Fibroblast of the conjunctiva (primary cell): ENCODE data around the gene PLXDC1.
A peak's percentile ranks its signal among the peaks of the same experiment; 100 is the strongest.
"Not testable (repeated sequence)": the region's sequence is repeated elsewhere in the genome, so short reads cannot be mapped to it uniquely, and the experiment has no call there.

Experiments
- DNase-seq: peaks from one replicate; pipeline ENCODE4 v3.0.0-alpha.2; 2010; ENCODE audit warnings: low read depth

Gene PLXDC1

GRCh38 chr17:39181303-39181702 is 29.9 kb upstream of the PLXDC1 start:
- no peak for DNase-seq

DNA sequence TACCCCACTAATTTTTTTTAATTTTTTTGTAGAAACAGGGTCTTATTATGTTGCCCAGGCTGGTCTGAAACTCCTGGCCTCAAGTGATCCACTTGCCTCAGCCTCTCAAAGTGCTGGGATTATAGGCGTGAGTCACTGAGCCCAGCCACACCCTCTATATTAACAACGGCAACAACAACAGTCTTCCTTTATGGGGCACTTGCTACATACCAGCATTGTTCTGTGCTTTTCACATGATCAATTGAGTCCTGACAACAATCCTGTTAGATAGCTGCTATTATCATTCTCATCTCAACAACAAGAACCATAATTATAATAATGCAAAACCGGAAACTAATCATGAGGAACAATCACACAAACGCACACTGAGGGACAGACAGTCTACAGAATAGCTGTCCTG is 27.1 kb upstream of the PLXDC1 start:
- DNase-seq, result no peak

DNA sequence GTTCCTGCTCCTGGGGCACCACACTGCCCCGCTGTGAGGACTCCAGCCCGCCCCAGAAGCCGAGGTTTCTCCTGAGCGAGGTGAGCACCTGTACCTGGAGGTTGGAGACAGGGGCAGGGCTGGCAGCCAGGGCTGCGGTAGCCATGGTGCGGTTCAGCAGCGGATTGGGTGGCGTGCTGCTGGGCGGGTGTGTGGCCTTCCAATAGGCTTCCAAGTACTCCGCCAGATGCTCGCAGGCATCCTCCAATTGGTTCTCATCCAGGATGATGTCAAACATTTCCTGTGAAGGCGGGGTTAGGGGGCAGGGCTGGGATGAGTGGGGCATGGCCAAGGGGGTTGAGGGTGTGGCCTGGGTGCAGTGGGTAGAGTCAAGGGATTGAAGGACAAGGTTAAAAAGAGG is 25.8 kb upstream of the PLXDC1 start:
- DNase-seq, result no peak

GRCh38 chr17:39175695-39176093 is 24.3 kb upstream of the PLXDC1 start:
- DNase-seq, result no peak

GRCh38 chr17:39174920-39175694 is 23.7 kb upstream of the PLXDC1 start:
- peak; percentile 42 for DNase-seq

- DNase-seq, result no peak
These were observed 22.3 kb upstream of the PLXDC1 start for GRCh38 chr17:39173526-39174274.

GRCh38 chr17:39173080-39173479 is 21.6 kb upstream of the PLXDC1 start:
- no peak for DNase-seq

GRCh38 chr17:39171933-39172332 is 20.5 kb upstream of the PLXDC1 start:
- DNase-seq, result no peak

DNA sequence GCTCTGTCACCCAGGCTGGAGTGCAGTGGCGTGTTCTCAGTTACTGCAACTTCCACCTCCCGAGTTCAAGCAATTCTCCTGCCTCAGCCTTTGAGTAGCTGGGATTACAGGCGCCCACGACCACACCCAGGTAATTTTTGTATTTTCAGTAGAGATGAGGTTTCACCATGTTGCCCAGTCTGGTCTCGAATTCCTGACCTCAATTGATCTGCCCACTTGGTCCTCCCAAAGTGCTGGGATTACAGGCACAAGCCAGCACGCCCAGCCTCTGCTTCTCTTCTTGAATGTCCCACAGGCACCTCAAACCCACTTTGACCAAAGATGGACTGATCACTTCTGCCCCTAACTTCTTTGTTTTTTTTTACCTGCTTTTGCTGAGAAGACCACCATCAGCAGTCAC is 19.1 kb upstream of the PLXDC1 start:
- DNase-seq, result no peak

DNA sequence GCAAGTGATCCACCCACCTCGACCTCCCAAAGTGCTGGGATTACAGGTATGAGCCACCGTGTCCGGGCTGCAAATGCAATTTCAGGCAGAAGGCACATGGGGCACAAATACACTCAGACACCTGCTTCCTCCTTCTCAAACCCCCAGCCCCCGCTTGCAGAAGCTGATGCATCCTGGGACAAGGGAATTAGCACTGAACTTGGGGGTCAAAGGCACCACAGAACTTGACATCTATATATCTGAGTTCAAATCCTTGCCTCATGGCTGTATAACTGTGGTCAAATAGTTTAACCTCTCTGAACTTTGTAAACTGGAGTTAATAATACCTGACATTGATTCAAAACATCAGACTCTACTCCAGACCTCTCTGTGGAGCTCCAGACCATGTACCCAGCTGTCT is 18.7 kb upstream of the PLXDC1 start:
- no peak for DNase-seq

DNA sequence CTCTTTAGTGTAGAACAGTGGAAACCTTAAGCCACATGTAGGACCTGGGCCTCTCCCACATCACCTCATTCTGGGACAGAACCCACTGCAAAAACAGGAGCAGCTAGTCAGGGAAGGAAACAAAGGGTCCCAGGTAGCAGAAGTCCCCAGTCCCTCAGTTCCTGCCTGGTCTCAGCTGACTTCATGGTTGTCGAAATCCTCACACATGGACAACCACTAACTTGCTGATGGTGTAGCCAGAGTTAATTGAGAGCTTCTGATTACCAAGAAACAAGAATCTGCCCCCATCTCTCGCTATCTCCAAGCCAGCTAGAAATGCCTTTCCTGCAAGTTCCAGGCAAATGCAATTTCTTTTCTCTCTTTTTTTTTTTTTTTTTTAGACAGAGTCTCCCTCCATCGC is 18.1 kb upstream of the PLXDC1 start:
- DNase-seq, result no peak

GRCh38 chr17:39169101-39169500 is 17.7 kb upstream of the PLXDC1 start:
- no peak for DNase-seq

- not testable (repeated sequence) for DNase-seq
These were observed 17.1 kb upstream of the PLXDC1 start for GRCh38 chr17:39168503-39168902.

GRCh38 chr17:39167476-39167875 is 16.0 kb upstream of the PLXDC1 start:
- no peak for DNase-seq

DNA sequence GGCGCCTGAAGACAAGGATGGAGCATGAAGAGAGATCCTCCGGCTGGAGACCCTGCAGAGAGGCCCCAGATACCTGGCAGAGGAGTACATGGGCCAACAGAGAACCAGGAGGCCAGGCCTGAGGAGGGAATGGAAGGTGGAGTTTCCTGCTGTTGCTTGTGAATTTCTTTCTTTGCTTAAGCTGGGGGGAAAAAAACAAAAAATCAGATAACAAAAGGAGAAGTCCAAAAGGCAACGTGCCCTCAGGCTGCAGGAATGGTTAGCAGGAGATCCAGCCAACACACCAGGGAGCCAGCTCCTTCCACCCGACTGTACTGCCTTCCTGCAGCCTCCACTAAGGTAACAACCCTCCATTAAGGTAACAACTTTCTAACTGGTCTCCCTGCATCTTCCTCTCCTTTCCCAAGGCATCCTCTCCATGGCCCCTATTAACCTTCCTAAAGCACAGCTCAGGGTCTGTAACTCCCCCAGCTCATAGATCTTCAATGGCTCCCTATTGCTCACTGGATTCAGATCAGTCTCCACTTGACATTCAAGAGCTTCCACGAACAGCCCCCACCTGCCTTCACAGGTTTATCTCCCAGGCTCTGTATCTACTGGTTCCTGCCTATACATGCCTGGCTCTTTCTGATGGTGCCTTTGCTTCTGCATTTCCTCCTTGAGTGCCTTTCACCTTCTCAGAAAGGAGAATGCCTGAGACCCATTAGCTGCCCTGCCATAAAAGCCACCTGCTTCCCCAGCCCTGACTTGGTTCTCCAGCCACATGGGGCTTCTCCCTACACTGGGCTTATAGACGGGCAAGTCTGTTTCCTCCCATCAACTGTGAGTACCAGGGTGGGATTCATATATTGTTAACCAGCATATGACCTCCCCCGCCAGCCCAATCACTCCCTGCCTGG is 15.2 kb upstream of the PLXDC1 start:
- no peak for DNase-seq

DNA sequence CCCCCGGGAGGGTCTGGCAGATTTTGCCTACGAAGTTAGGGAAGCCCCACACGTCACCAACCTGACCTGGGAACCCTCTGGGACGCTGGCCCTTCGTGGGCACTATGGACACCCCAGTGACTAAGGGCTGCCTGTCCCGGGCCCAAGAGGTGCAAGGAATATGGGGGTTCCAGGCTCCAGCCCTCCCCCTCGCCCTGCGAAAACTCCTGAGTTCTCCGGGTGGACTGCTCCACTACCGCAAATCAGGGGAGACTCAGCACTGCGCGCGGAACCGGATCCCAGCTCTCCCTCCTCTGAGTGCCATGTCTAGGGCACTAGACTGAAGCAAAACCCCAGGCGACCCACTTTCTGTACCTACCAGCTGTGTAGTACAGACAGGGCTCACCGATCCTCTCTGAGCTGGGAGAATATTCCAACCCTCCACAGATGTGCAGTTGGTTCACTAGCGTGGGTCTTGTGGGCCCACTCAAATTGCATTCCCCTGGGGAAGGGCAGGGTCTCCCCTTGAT is 14.5 kb upstream of the PLXDC1 start, which contains the start of gene ARL5C:
Gene ARL5C, minus strand, starts transcription at position 321 of the 509 bp plus-strand sequence. CDS start 401 bp downstream, outside the sequence.
- no peak for DNase-seq

- no peak for DNase-seq
These were observed 13.9 kb upstream of the PLXDC1 start for GRCh38 chr17:39165178-39165840.

GRCh38 chr17:39164675-39165143 is 13.3 kb upstream of the PLXDC1 start:
- DNase-seq, result peak; percentile 88

- DNase-seq, result no peak
These were observed 10.5 kb upstream of the PLXDC1 start for GRCh38 chr17:39161962-39162361.

GRCh38 chr17:39158623-39159022 is 7.2 kb upstream of the PLXDC1 start:
- no peak for DNase-seq

DNA sequence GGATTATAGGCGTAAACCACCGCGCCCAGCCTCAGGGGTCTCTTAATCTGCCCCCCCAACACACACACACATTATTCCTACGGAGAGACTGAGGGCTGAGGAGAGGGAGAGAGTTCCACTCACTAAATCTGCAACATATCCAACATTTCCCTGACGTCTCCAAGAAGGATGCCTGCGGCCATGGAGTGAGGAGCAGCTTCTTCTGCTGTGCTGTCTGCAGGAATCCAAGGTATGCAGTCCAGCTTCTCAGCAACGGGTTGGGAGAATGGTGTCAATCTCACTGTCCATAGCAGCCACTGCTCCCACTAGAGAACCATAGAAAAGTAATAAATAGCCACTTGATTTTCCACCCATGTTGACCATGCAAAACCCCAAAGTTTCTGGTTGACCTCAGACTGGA is 5.1 kb upstream of the PLXDC1 start:
- DNase-seq, result no peak
